Upper lobe of left lung (tissue), 6 donors: ENCODE data around the gene PADI6. TPM values are rescaled to one million over a fixed set of nuclear protein-coding genes. Genes with fewer than 3 reads are reported as not detected.

Source experiments
- ATAC-seq, 2 donors: fragments of 200-7000 bp; cut with Tn5 transposase; one replicate each; pipeline ENCODE4 v1.9.1; 2022; ENCODE audit warnings: mild to moderate bottlenecking in 2 of 2, moderate library complexity in 2 of 2; ENCODE audit not compliant: low FRiP score in 2 of 2
- DNase-seq, 2 donors: peaks; one replicate each; pipeline ENCODE4 v3.0.0-alpha.2; 2019 to 2020
- H3K27ac ChIP-seq, 4 donors: fragments of 200-600 bp; sonication (generic); one replicate each; pipeline ENCODE4 v1.5.1; 2016 to 2019
- H3K27me3 ChIP-seq, 4 donors: fragments of 200-600 bp; sonication (generic); one replicate each; pipeline ENCODE4 v1.5.1; 2017 to 2019
- H3K36me3 ChIP-seq, 4 donors: fragments of 200-600 bp; sonication (generic); one replicate each; pipeline ENCODE4 v1.5.1; 2016 to 2019
- H3K4me1 ChIP-seq, 4 donors: fragments of 200-600 bp; sonication (generic); one replicate each; pipeline ENCODE4 v1.5.1; 2018 to 2019
- H3K4me3 ChIP-seq, 4 donors: fragments of 200-600 bp; sonication (generic); one replicate each; pipeline ENCODE4 v1.5.1; 2017 to 2019; ENCODE audit warnings: mild to moderate bottlenecking in 2 of 4, moderate library complexity in 1 of 4
- H3K9me3 ChIP-seq, 4 donors: fragments of 200-600 bp; sonication (generic); one replicate each; pipeline ENCODE4 v1.5.1; 2018 to 2019
- EP300 ChIP-seq, 4 donors: sonication (generic); formaldehyde crosslinking; IDR thresholded peaks; one replicate each; pipeline ENCODE4 v1.5.1; 2017; ENCODE audit warnings: antibody characterized with exemption in 4 of 4, control low read depth in 2 of 4
- POLR2A ChIP-seq, 4 donors: fragments of 450-650 bp; IDR thresholded peaks; one replicate each; pipeline ENCODE4 v1.5.1; 2016 to 2017; ENCODE audit warnings: antibody characterized with exemption in 4 of 4, mild to moderate bottlenecking in 2 of 4
- POLR2AphosphoS5 ChIP-seq, 2 donors: sonication (generic); formaldehyde crosslinking; IDR thresholded peaks; one replicate each; pipeline ENCODE4 v1.5.1; 2017; ENCODE audit warnings: antibody characterized with exemption in 2 of 2
- WGBS, 2 donors: methylation state at CpG; one replicate each; pipeline ENCODE4 v1.1.5; 2017 to 2018; 5-methylcytosine and 5-hydroxymethylcytosine counted together
- total RNA-seq, 6 donors: library from RNA; depleted of rRNA in 4 of 6; stranded (reverse); fragments of >200 nt in 4 of 6; gene quantifications; one replicate each; pipeline versions ENCODE4 v1.1.0 to v1.2.1, GENCODE V29; 2016 to 2021
- TF ChIP-seq, protein P1 (sequence below), 6 experiments: fragments of 450-650 bp in 4 of 6; fragments of 200-600 bp in 2 of 6; sonication (generic) in 2 of 6; IDR thresholded peaks; one replicate each; pipeline ENCODE4 v1.5.1; 2016 to 2019; ENCODE audit warnings: antibody characterized with exemption in 6 of 6
- donor health status: DM: no; HTN: no; CAD: no; lungs with moderate emphysema.
- donor health status: DM: no; HTN: yes; CAD: no; lungs with severe emphysema.

The PADI6 gene
- total RNA-seq, 6 donors from 2014 or later = not detected

DNA sequence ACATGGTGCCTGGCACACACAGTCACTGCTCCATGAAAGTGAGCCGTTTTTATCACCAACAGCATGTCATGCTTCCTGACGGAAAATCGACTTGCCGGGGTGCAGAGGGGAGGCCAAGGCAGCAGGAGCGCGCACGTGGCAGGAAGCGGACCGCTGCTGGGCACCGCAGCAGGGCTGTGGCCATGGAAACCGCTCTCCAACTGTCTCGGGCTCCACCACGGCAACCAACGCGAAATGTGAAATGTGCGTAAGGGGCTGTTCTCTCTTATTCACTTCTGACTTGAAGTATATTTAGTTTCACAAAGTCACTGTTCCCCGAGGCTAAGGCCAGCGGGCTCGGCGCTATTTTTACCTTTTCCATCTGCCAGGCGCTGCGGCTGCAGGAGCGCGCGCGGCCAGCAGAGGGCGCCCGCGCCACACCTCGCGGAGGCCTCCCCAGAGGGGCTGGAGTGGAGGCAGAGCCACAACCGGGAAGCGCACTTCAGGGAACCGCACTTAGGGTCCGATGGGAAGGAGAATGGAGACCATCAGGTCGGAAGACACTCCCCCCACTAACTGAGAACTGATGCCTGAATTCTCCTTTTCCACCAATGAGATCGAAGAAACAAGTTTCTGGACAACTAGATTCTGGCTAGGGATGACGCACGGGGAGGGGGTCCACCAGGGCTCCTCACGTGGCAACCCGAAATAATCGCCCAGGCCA is 47.8 kb downstream of the PADI6 start:
- H3K9me3 ChIP-seq = no peaks in the 10 kb centered on the region
- H3K27me3 ChIP-seq = no peaks in the 10 kb centered on the region
- H3K36me3 ChIP-seq = peaks cover 30 to 97% (median 70%) of the 10 kb centered on the region in 4 donors
- ATAC-seq (peak; percentile 70 to 92), DNase-seq (peak; percentile 66 to 96)
- H3K27ac ChIP-seq = no peak overlapping the region
- peaks cover 0 to 5% (median 0%) of the 10 kb centered on the region in 4 donors for H3K4me1 ChIP-seq
- no peak overlapping the region for H3K4me3 ChIP-seq
- WGBS, 2 donors = 45 to 46% methylated on average over 39 to 42 of the region's 42 CpGs
- TF ChIP-seq, protein P1, sequence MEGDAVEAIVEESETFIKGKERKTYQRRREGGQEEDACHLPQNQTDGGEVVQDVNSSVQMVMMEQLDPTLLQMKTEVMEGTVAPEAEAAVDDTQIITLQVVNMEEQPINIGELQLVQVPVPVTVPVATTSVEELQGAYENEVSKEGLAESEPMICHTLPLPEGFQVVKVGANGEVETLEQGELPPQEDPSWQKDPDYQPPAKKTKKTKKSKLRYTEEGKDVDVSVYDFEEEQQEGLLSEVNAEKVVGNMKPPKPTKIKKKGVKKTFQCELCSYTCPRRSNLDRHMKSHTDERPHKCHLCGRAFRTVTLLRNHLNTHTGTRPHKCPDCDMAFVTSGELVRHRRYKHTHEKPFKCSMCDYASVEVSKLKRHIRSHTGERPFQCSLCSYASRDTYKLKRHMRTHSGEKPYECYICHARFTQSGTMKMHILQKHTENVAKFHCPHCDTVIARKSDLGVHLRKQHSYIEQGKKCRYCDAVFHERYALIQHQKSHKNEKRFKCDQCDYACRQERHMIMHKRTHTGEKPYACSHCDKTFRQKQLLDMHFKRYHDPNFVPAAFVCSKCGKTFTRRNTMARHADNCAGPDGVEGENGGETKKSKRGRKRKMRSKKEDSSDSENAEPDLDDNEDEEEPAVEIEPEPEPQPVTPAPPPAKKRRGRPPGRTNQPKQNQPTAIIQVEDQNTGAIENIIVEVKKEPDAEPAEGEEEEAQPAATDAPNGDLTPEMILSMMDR (IDR thresholded peaks at IDR 0.05) = peak; percentile 94 to 99 (median 97)
- no peak for TF ChIP-seq EP300 (IDR thresholded peaks at IDR 0.05)

DNA sequence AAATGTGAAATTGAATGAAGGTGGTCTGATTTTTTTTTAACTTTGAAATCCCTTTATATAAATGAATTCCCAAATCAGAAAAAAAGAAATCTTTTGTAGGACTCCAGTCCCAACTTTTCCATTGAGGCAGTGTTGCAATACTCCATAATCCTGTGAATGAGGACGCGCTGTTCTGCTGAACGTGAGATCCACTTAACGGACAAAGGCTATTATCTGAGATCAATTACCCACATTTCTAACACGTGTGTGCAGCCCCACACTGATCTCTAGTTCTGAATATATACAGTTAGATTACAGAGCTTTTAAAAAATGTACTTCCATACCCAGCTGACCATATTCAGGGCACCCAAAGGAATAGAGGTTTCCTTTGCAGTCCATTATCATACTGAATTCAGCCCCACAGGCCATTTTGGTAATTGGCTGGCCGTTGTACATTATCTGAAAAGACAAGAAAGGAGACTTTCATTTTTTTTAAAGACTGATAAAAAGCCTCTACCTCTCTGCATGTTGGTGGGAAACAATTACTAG is 48.5 kb downstream of the PADI6 start:
- H3K27me3 ChIP-seq = no peaks in the 10 kb centered on the region
- no peak overlapping the region for H3K27ac ChIP-seq
- 78 to 87% methylated on average over 6 of the region's 6 CpGs for WGBS, 2 donors
- peaks cover 30 to 97% (median 70%) of the 10 kb centered on the region in 4 donors for H3K36me3 ChIP-seq
- peaks cover 0 to 5% (median 0%) of the 10 kb centered on the region in 4 donors for H3K4me1 ChIP-seq
- ATAC-seq (no peak), DNase-seq (no peak)
- TF ChIP-seq, protein P1 (IDR thresholded peaks at IDR 0.05) = no peak
- TF ChIP-seq POLR2A (IDR thresholded peaks at IDR 0.05) = no peak
- no peak for TF ChIP-seq EP300 (IDR thresholded peaks at IDR 0.05)
- no peak for TF ChIP-seq POLR2AphosphoS5 (IDR thresholded peaks at IDR 0.05)
- H3K9me3 ChIP-seq = no peaks in the 10 kb centered on the region
- H3K4me3 ChIP-seq = no peak overlapping the region

DNA sequence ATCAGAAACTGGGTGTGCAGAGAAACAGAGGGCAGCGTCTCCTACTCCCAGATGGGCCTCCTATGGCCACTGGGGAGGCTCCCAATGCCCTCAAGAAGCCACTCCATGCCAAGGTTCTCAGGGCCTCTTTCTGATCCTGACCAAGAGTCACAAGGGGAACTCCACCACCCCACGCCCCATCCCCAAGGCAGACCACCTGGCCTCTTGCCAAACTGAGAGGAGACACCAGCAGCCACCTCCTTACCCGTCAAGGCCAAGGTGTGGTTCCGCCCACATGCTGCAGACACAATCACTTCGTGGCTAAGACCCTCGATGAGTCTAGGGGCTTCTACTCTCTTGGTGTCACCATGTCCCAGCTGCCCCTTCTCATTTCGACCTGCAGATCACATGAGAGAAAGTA is 50.5 kb downstream of the PADI6 start:
- DNase-seq = no peak
- TF ChIP-seq, protein P1 (IDR thresholded peaks at IDR 0.05) = no peak
- TF ChIP-seq POLR2AphosphoS5 (IDR thresholded peaks at IDR 0.05) (no peak), EP300 (IDR thresholded peaks at IDR 0.05) (no peak), POLR2A (IDR thresholded peaks at IDR 0.05) (no peak)
- Histone ChIP-seq H3K9me3 (no peaks in the 10 kb centered on the region), H3K36me3 (peaks cover 17 to 97% (median 66%) of the 10 kb centered on the region in 4 donors), H3K27ac (no peak overlapping the region), H3K27me3 (no peaks in the 10 kb centered on the region), H3K4me3 (no peak overlapping the region), H3K4me1 (peaks cover 0 to 5% (median under 1%) of the 10 kb centered on the region in 4 donors)
- no peak for ATAC-seq
- 62 to 78% methylated on average over 4 to 7 of the region's 7 CpGs for WGBS, 2 donors

DNA sequence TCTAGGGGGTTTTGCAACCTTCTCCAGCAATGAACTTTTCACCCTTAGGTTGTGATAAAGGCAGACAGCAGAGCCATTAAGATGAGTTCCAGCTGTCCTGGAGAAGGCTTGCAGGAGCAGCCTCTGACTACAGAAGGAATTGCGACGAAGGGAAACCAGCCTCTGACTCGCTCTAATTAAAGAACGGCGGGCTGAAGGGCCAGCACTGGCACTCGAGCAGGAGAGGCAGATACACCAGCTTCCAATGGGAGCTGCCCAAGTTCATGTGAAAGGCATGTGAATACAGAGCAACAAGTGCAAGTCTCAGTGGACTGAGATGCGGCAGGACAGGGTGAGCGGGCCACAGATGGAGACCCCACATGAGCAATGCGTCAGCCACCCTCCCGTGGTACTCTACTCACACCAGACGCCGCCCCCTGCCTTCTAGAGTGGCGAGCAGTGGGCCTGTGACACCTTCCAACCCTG is 51.8 kb downstream of the PADI6 start:
- TF ChIP-seq, protein P1 (IDR thresholded peaks at IDR 0.05) = no peak
- TF ChIP-seq POLR2AphosphoS5 (IDR thresholded peaks at IDR 0.05) (no peak), EP300 (IDR thresholded peaks at IDR 0.05) (no peak), POLR2A (IDR thresholded peaks at IDR 0.05) (no peak)
- peak overlapping the region in 2 of 4 donors; percentile 4 to 52 for H3K27ac ChIP-seq
- DNase-seq = no peak
- H3K4me1 ChIP-seq = peaks cover 0 to 16% (median 8%) of the 10 kb centered on the region in 4 donors
- no peak overlapping the region for H3K4me3 ChIP-seq
- H3K9me3 ChIP-seq = no peaks in the 10 kb centered on the region
- no peaks in the 10 kb centered on the region for H3K27me3 ChIP-seq
- H3K36me3 ChIP-seq = peaks cover 22 to 97% (median 66%) of the 10 kb centered on the region in 4 donors
- no peak for ATAC-seq
- 81 to 90% methylated on average over 11 to 13 of the region's 13 CpGs for WGBS, 2 donors
